Liver (tissue), 3 donors: ENCODE results near the gene GNRH2.
A peak's percentile ranks its signal among the peaks of the same experiment; 100 is the strongest.

Experiments
- ATF3 ChIP-seq: IDR thresholded peaks from 2 replicates; pipeline ENCODE4 v1.6.1; 2016; ENCODE audit warnings: antibody characterized with exemption
- EGR1 ChIP-seq, 2 donors: IDR thresholded peaks; 2 replicates each; pipeline ENCODE4 v1.6.1; 2016 to 2018; ENCODE audit warnings: antibody characterized with exemption in 2 of 2, low read depth in 2 of 2
- GABPA ChIP-seq, 2 donors: IDR thresholded peaks in 1 of 2; conservative IDR thresholded peaks in 1 of 2; 2 replicates each; pipeline ENCODE4 v1.6.1; 2016; ENCODE audit warnings: antibody characterized with exemption in 2 of 2, mild to moderate bottlenecking in 1 of 2, moderate library complexity in 1 of 2
- HNF4G ChIP-seq: IDR thresholded peaks from 2 replicates; pipeline ENCODE4 v1.6.1; 2016; ENCODE audit warnings: antibody characterized with exemption
- JUND ChIP-seq, 2 donors: IDR thresholded peaks; 2 replicates each; pipeline ENCODE4 v1.6.1; 2016; ENCODE audit warnings: antibody characterized with exemption in 2 of 2
- MAX ChIP-seq: IDR thresholded peaks from 2 replicates; pipeline ENCODE4 v1.6.1; 2016; ENCODE audit warnings: antibody characterized with exemption
- NR2F2 ChIP-seq: IDR thresholded peaks from 2 replicates; pipeline ENCODE4 v1.6.1; 2016; ENCODE audit warnings: antibody characterized with exemption
- SP1 ChIP-seq: IDR thresholded peaks from 2 replicates; pipeline ENCODE4 v1.6.1; 2018; ENCODE audit warnings: antibody characterized with exemption, mild to moderate bottlenecking
- TAF1 ChIP-seq: conservative IDR thresholded peaks from 2 replicates; pipeline ENCODE4 v1.6.1; 2016; ENCODE audit warnings: antibody characterized with exemption, mild to moderate bottlenecking
- YY1 ChIP-seq: IDR thresholded peaks from 2 replicates; pipeline ENCODE4 v1.6.1; 2016; ENCODE audit warnings: antibody characterized with exemption, mild to moderate bottlenecking
- ZBTB33 ChIP-seq: IDR thresholded peaks from 2 replicates; pipeline ENCODE4 v1.6.1; 2016; ENCODE audit warnings: antibody characterized with exemption
- TF ChIP-seq, protein P1 (sequence below): fragments of 150-350 bp; IDR thresholded peaks from 2 replicates; pipeline ENCODE4 v1.5.1; 2017; ENCODE audit warnings: improper control_type of control experiment, low read depth, low read length; ENCODE audit not compliant: missing input control
- donor health status: healthy.
- donor health status: healthy.

- TF ChIP-seq, protein P1, sequence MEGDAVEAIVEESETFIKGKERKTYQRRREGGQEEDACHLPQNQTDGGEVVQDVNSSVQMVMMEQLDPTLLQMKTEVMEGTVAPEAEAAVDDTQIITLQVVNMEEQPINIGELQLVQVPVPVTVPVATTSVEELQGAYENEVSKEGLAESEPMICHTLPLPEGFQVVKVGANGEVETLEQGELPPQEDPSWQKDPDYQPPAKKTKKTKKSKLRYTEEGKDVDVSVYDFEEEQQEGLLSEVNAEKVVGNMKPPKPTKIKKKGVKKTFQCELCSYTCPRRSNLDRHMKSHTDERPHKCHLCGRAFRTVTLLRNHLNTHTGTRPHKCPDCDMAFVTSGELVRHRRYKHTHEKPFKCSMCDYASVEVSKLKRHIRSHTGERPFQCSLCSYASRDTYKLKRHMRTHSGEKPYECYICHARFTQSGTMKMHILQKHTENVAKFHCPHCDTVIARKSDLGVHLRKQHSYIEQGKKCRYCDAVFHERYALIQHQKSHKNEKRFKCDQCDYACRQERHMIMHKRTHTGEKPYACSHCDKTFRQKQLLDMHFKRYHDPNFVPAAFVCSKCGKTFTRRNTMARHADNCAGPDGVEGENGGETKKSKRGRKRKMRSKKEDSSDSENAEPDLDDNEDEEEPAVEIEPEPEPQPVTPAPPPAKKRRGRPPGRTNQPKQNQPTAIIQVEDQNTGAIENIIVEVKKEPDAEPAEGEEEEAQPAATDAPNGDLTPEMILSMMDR, result no peak
- TF ChIP-seq YY1, result no peak
- TF ChIP-seq MAX, result no peak
- TF ChIP-seq ATF3, result no peak
- no peak for TF ChIP-seq GABPA (IDR thresholded peaks at IDR 0.05 in 1 of 2, conservative IDR thresholded peaks at IDR 0.05 in 1 of 2)
- TF ChIP-seq EGR1 (IDR thresholded peaks at IDR 0.05; ENCODE audit: low read depth in 2 of 2), result no peak
- TF ChIP-seq TAF1, result no peak
- no peak for TF ChIP-seq JUND (IDR thresholded peaks at IDR 0.05)
- TF ChIP-seq SP1, result peak; percentile 39
- TF ChIP-seq HNF4G, result peak; percentile 29
- no peak for TF ChIP-seq NR2F2
- TF ChIP-seq ZBTB33, result no peak
Observed at GRCh38 chr20:3032624-3033023, 10.8 kb upstream of the GNRH2 start.
